Right lobe of liver (tissue), 6 donors: ENCODE results near the gene PDGFA. TPM values are rescaled to one million over a fixed set of nuclear protein-coding genes. Genes with fewer than 3 reads are reported as not detected.

ENCODE experiments used
- ATAC-seq, 4 donors: fragments of 200-7000 bp; cut with Tn5 transposase; one replicate each; pipeline ENCODE4 v1.9.1; 2020; ENCODE audit warnings: mild to moderate bottlenecking in 4 of 4, moderate library complexity in 4 of 4
- DNase-seq, 3 donors: peaks; one replicate each; pipeline ENCODE4 v3.0.0-alpha.2; 2020
- H3K27ac ChIP-seq, 3 donors: fragments of 200-600 bp; one replicate each; pipeline ENCODE4 v1.8.0; 2022
- H3K27me3 ChIP-seq, 2 donors: fragments of 200-600 bp; one replicate each; pipeline ENCODE4 v1.8.0; 2022
- H3K36me3 ChIP-seq, 4 donors: fragments of 200-600 bp; sonication (generic) in 1 of 4; one replicate each; pipeline versions ENCODE4 v1.5.1 to v1.8.0; 2017 to 2022; ENCODE audit warnings: control low read depth in 1 of 4
- H3K4me1 ChIP-seq, 4 donors: fragments of 200-600 bp; sonication (generic) in 1 of 4; one replicate each; pipeline versions ENCODE4 v1.5.1 to v1.8.0; 2017 to 2022; ENCODE audit warnings: control low read depth in 1 of 4
- H3K4me3 ChIP-seq, 3 donors: fragments of 200-600 bp; one replicate each; pipeline ENCODE4 v1.8.0; 2022
- H3K9me3 ChIP-seq, 4 donors: fragments of 200-600 bp; sonication (generic) in 1 of 4; one replicate each; pipeline versions ENCODE4 v1.5.1 to v1.8.0; 2017 to 2022; ENCODE audit warnings: control low read depth in 1 of 4
- POLR2A ChIP-seq: fragments of 450-650 bp; IDR thresholded peaks from one replicate; pipeline ENCODE4 v1.6.1; 2017; ENCODE audit warnings: antibody characterized with exemption, mild to moderate bottlenecking
- WGBS: methylation state at CpG from one replicate; pipeline ENCODE4 v1.1.6; 2018; ENCODE audit warnings: low coverage, low lambda C conversion rate; ENCODE audit not compliant: insufficient coverage; ENCODE audit errors: missing lambda C conversion rate; 5-methylcytosine and 5-hydroxymethylcytosine counted together
- intact Hi-C, 2 donors: fragments of 100-400 bp; cut with DNase I; formaldehyde crosslinking; loops; one replicate each; pipeline versions ENCODE4 v1.11.2 to v1.14.1; 2022
- total RNA-seq, 6 experiments: library from RNA; depleted of rRNA in 2 of 6; stranded (reverse); fragments of >200 nt in 2 of 6; fragmentation: NEBNext Ultra II Directional in 3 of 6; extraction: Animal tissue kit (Norgen Biotek cat#: 25700) in 3 of 6; gene quantifications; one replicate each; pipeline versions ENCODE4 v1.1.0 to v1.2.4, GENCODE V29; 2016 to 2023
- TF ChIP-seq, protein P1 (sequence below), 4 donors: fragments of 200-600 bp in 3 of 4; fragments of 450-650 bp in 1 of 4; IDR thresholded peaks; one replicate each; pipeline versions ENCODE4 v1.5.1 to v1.8.0; 2016 to 2022; ENCODE audit warnings: antibody characterized with exemption in 4 of 4, mild to moderate bottlenecking in 2 of 4
- donor health status: DM: no; HTN: yes; CAD: no.
- donor health status: DM: no; HTN: no; CAD: no.
- donor health status: DM: no; HTN: no; CAD: no.
- donor health status: DM: no; HTN: yes; CAD: no.
- donor health status: DM: no; HTN: yes; CAD: no.

The PDGFA gene
- total RNA-seq, 6 experiments from 2014 or later, result 2.3 to 20.9 (median 8.4) TPM

DNA sequence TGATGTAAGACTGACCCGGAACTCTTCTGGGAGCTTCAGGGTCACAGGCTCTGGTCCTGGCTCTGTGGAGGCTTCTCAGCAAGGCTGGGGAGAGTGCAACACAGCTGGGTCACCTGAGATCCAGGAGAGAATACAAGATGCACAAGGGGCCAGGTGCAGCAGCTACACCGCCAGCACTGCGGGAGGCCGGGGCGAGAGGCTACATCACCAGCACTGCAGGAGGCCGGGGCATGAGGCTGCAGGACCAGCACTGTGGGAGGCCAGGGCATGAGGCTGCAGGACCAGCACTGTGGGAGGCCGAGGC lies 44.3 kb downstream of the PDGFA start:
- no peak overlapping the region for H3K4me3 ChIP-seq
- intact Hi-C loops, result no loop called here
- no peak overlapping the region for H3K27ac ChIP-seq
- no peaks in the 10 kb centered on the region for H3K4me1 ChIP-seq
- ATAC-seq (no peak), DNase-seq (no peak)
- WGBS, result no CpG with 5 or more reads among the region's 7 CpGs
- no peaks in the 10 kb centered on the region for H3K36me3 ChIP-seq
- TF ChIP-seq, protein P1, sequence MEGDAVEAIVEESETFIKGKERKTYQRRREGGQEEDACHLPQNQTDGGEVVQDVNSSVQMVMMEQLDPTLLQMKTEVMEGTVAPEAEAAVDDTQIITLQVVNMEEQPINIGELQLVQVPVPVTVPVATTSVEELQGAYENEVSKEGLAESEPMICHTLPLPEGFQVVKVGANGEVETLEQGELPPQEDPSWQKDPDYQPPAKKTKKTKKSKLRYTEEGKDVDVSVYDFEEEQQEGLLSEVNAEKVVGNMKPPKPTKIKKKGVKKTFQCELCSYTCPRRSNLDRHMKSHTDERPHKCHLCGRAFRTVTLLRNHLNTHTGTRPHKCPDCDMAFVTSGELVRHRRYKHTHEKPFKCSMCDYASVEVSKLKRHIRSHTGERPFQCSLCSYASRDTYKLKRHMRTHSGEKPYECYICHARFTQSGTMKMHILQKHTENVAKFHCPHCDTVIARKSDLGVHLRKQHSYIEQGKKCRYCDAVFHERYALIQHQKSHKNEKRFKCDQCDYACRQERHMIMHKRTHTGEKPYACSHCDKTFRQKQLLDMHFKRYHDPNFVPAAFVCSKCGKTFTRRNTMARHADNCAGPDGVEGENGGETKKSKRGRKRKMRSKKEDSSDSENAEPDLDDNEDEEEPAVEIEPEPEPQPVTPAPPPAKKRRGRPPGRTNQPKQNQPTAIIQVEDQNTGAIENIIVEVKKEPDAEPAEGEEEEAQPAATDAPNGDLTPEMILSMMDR (IDR thresholded peaks at IDR 0.05), result no peak
- no peak for TF ChIP-seq POLR2A
- no peaks in the 10 kb centered on the region for H3K9me3 ChIP-seq
- no peaks in the 10 kb centered on the region for H3K27me3 ChIP-seq

DNA sequence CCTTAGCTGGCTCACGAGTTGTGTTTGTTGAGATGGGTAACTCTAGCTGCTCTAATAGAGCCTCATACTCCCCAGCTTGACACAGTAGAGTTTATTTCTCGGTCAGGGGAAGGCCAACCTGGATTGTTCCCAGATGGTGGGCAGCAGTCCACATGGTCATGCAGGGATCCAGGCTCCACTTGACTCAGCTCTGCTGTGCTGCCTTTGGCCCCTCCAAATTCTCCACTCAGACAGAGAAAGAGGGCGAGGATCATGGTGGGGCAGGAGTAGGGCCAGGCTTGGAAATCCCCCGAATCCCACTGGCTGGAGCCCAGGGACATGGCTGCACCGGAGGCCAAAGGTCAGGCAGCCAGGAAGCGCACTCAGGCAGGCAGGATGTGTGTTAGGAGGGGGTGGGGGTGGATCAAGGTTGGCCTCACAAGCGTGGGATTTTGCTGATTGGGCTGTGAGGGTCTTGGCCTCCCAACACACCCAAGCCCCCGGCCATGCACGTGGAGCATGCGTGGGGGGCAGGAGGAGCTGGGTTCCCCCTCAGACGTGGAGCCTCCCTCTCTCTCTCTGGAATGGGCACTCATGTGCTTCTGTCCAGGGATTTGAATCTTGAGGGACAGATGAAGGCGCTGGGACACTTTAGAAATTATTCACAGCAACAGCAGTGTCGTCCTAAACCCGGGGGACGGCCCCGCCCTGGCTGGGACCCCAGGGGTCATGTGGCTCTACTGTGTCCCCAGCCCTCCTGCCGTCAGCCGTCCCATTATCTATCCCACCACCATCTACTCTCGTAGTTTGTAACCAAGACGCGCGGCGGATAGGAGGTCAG lies 44.8 kb downstream of the PDGFA start:
- 86% methylated on average over 8 of the region's 23 CpGs for WGBS
- Histone ChIP-seq H3K27me3 (no peaks in the 10 kb centered on the region), H3K9me3 (no peaks in the 10 kb centered on the region), H3K36me3 (no peaks in the 10 kb centered on the region), H3K4me3 (no peak overlapping the region), H3K27ac (no peak overlapping the region), H3K4me1 (no peaks in the 10 kb centered on the region)
- intact Hi-C loops, result no loop called here
- DNase-seq (peak; percentile 31 to 49 (median 36)), ATAC-seq (peak in 1 of 4 donors; percentile 55)
- TF ChIP-seq, protein P1 (IDR thresholded peaks at IDR 0.05), result no peak
- TF ChIP-seq POLR2A, result no peak

DNA sequence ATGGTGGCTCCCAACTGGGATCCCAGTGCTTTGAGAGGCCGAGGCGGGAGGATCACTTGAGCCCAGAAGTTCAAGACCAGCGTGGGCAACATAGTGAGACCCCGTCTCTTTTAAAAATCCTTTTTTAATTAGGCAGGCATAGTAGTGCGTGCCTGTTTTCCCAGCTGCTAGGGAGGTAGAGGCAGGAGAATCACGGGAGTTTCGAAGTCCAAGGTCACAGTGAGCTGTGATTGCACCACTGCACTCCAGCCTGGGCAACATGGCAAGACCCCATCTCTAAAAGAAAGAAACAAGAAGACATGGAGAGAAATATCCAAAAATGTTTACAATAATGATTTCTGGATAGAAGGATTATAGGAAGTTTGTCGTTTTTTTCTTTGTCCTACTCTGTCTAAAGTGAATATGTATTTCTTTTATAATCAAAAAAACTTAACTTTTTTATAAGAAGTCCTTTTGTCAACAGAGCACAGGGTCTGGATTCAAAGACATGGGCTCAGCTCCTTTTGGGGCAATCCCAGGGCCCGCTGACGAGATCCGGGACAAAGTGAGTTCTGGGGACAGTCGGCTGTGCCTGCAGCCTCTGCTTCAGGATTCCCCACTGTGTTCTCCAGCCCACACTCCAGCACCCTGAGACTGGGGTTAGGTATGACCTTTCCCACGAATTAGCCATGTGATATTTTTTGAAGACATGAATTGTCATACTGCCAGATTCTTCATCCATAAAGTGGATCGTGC lies 45.6 kb downstream of the PDGFA start:
- TF ChIP-seq, protein P1 (IDR thresholded peaks at IDR 0.05), result no peak
- TF ChIP-seq POLR2A, result no peak
- DNase-seq, result peak; percentile 9 to 24 (median 21)
- H3K4me1 ChIP-seq, result no peaks in the 10 kb centered on the region
- no peaks in the 10 kb centered on the region for H3K36me3 ChIP-seq
- intact Hi-C loops, result no loop called here
- 85% methylated on average over 14 of the region's 14 CpGs for WGBS
- no peak overlapping the region for H3K27ac ChIP-seq
- H3K4me3 ChIP-seq, result no peak overlapping the region
- ATAC-seq, result no peak
- H3K9me3 ChIP-seq, result no peaks in the 10 kb centered on the region
- H3K27me3 ChIP-seq, result no peaks in the 10 kb centered on the region

DNA sequence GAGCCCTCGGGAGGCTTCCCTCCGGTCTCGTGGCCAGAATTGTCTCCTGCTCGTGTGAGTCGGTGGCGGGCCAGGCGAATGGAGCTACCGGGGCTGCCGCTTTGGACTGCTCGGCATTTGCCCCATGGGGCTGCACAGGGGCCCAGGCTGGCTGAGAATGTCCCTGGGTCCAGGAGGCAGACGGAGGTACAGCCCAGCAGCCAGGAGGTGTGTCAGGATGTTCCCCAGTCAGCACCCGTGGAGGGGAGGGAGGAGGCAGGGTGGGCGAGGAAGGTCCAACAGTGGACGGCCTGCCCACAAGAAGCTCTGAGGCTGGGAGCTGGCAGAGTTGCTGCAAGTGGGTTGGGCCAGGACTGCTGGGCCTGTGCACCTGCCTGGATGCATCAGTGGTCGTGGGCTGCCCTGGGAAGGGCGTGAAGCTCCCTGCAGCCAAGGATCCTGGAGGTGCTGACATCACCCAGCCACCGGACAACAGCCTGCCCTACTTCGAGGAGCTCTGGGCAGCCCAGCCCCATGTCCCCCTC lies 46.4 kb downstream of the PDGFA start:
- H3K36me3 ChIP-seq, result no peaks in the 10 kb centered on the region
- TF ChIP-seq, protein P1 (IDR thresholded peaks at IDR 0.05), result no peak
- no peak for TF ChIP-seq POLR2A
- no peaks in the 10 kb centered on the region for H3K9me3 ChIP-seq
- H3K27ac ChIP-seq, result no peak overlapping the region
- H3K4me3 ChIP-seq, result no peak overlapping the region
- H3K27me3 ChIP-seq, result no peaks in the 10 kb centered on the region
- no peaks in the 10 kb centered on the region for H3K4me1 ChIP-seq
- intact Hi-C loops, result no loop called here
- 90% methylated on average over 2 of the region's 18 CpGs for WGBS
- DNase-seq, result peak; percentile 13 to 49 (median 37)
- no peak for ATAC-seq
